ENCODE measurements around the gene HAUS7.

DNA sequence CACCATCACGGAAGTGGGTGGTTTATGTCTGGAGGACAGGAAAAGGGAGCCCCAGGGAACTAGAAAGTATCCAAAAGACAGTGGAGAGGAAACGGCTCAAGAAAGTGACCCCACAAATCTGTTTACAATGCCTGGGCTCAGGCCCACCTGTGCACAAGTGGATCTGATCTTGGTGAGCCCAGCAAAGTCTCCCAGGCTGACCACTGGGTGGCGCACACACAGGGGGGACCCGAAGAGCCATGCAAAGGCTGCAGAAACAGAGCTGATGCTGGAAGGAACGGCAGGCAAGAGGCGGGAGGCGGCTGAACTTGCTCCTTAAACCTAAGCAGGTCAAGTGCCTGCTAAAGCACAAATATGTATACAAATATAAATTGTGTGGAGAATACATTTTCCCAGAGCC lies 9.6 kb downstream of the HAUS7 start:
- TF ChIP-seq POLR2AphosphoS5 (IDR thresholded peaks at IDR 0.05; ENCODE audit: low read depth, low read length) = no peak
- no peak for TF ChIP-seq SIN3A (IDR thresholded peaks at IDR 0.05; ENCODE audit: borderline replicate concordance, insufficient read depth, low read length)
